HG02763 (cell line): ENCODE data around the gene NTN3.

Experiments
- ATAC-seq: cut with Tn5 transposase; IDR thresholded peaks from one replicate; pipeline ENCODE4 v1.9.1; 2021; ENCODE audit warnings: mild to moderate bottlenecking, moderate library complexity; ENCODE audit not compliant: unreplicated experiment

Gene NTN3

DNA sequence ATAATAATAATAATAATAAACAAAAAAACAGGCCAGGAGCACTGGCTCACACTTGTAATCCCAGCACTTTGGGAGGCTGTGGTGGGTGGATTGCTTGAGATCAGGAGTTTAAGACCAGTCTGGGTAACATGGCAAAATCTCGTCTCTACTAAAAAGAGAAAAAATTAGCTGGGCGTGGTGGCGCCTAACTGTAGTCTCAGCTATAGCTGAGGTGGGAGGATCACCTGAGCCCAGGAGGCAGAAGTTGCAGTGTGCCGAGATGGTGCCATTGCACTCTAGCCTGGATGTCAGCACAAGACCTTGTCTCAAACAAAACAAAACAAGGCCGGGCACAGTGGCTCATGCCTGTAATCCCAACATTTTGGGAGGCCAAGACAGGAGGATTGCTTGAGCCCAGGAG, 23.9 kb downstream of the NTN3 start:
- ATAC-seq: no peak

DNA sequence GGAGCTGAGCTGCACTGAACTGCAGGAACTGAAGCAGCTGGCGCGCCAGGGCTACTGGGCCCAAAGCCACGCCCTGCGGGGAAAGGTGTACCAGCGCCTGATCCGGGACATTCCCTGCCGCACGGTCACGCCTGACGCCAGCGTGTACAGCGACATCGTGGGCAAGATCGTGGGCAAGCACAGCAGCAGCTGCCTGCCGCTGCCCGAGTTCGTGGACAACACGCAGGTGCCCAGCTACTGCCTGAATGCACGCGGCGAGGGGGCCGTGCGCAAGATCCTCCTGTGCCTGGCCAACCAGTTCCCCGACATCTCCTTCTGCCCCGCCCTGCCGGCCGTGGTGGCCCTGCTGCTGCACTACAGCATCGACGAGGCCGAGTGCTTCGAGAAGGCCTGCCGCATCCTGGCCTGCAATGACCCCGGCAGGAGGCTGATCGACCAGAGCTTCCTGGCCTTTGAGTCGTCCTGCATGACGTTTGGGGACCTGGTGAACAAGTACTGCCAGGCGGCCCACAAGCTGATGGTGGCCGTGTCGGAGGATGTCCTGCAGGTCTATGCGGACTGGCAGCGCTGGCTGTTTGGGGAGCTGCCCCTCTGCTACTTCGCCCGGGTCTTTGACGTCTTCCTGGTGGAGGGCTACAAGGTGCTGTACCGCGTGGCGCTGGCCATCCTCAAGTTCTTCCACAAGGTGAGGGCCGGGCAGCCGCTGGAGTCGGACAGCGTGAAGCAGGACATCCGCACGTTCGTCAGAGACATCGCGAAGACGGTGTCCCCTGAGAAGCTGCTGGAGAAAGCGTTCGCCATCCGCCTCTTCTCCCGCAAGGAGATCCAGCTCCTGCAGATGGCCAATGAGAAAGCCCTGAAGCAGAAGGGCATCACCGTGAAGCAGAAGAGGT, 25.4 kb downstream of the NTN3 start:
- ATAC-seq: no peak

DNA sequence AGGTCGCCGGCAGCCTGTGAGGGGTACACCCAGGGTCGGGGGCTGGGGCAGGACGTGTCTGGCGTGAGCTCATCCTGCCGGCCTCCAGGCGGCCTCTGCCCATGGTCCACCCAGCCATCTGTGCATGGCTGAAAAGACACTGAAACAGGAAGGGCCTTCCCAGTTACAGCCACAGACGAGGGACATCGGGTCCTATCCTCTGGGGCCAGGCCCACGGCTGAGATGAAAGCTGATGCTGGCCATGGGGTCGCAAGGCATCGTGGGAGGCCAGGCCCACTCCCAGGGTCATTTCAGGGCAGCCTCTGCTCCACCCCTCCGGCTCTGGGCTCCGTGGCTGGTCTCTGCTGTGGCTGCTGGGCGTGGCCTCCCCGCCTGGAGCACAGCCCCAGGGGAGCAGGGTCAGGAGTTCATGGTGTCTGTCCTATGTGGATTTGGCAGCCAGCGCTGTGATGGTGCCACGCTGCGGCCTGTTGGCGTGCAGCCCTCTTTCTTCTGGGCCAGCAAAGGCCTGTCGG, 26.1 kb downstream of the NTN3 start:
- no peak for ATAC-seq

DNA sequence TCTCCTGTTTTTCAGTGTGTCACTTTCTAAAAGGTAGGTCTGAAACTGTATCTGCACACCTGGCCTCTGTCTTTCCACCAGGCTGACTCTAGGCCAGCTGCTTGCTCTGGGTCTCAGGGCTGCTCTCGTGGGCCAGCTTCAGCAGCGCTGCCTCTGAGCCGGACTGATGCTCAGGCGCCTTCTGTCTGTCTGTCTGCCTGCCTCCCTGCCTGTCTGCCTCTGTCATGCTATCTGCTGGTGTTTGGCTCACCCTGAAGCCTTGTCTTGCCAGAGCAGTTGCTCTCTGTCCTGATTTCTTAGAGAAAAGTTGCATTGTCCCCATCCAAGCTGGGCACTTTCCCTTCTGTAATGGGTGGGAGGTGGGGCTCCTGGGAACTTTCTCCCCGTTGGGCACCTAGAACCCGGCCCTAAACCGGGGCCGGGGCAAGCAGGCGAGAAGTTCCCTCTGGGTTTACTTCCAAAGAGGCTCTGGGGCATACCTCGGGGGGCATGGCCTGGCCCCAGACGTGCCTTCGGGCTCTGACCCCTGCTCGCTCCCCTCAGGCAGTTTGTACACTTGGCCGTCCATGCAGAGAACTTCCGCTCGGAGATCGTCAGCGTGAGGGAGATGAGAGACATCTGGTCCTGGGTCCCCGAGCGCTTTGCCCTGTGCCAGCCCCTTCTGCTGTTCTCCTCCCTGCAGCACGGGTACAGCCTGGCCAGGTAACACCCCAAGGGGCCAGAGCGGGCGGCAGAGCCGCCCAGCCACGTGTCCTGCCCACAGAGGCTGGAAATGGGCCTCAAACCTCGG, 26.8 kb downstream of the NTN3 start:
- ATAC-seq: no peak

DNA sequence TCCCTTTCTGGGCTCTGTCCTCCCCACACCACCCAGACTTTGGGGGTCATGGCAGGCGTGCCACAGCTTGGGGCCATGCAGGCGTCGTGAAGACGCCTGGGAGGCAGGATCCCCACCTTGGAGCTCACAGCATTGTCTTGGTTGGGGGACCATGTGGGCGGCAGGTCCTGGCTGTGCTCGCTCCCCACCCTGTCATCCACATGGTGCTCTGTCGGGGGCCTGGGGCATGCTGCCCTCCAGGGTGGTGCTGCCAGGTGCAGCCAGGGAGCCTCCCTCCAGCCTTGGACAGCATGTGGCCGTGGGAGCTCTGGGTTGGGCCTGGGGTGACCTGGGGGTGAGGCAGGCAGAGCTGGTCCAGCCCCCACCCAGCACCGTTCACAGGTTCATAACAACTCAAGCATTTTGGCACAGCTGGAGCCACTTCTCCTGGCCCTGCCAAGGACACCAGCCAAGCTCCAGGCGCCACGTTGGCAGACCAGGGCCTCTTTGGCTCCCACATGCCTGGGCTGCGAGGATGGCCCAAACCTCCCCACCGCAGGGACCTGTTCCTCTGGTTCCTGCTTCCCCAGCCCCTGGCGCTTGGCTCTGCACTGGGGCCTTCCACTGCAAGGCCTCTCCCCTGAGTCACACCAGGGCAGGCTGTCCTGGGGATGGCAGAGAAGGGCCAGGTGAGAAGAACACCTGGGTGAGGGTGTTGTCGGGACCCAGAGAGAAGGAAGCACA, 27.6 kb downstream of the NTN3 start:
- ATAC-seq: no peak

DNA sequence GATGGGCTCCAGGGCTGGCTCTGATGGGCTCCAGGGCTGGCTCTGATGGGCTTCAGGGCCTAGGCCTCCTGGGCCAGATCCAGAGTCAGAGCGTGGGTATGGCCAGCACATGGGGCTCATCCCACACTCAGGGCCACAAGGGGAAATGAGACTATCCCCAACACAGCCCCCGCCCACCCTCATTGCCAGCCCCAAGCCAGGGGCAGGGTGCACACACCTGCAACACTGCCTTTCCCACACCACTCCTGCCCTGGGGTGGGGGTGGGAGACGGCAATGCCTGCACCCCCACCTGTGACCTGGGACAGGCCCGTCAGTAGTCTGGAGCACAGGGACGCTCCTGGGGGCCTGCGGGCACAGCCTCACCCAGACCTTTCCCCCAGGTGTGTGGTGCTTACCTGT, 28.4 kb downstream of the NTN3 start:
- no peak for ATAC-seq

DNA sequence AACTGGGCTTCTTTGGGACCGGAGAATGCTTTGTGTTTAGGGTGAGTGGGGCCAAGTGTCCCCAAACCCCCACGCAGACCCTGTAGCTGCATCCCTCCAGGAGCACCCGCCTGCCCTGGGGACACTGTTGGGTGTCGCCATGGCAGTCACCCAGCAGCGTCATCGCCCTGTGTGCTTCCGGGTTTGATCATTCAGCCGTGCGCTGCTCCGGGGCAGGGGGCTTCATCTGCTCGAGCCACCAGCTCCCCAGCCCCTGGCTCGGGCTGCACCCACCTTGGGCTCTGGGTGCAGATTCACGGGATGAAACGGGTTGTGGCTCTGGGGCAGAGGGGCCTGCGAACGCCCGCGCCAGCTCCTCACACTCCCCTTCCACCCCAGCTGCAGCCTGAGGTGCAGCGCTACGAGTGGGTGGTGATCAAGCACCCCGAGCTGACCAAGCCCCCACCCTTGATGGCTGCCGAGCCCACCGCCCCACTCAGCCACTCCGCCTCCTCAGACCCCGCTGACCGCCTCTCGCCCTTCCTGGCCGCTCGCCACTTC, 28.9 kb downstream of the NTN3 start:
- ATAC-seq: no peak

DNA sequence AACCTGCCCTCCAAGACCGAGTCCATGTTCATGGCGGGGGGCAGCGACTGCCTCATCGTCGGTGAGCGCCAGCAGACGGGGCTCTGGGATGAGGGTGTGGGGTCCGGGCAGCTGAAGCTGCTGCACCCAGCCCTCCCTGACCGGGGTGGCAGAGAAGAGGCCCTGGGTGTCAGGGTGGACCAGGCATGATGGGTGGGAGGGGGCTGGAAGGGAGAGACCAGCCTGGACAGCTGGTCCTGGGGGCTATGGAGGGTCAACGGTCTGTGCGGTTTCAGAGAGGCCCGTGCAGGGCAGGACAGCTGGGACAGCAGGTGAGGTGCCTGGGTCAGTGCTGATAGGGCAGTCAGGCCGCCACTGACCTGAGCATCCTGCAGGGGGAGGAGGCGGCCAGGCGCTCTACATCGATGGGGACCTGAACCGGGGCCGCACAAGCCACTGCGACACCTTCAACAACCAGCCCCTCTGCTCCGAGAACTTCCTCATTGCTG, 29.4 kb downstream of the NTN3 start:
- no peak for ATAC-seq

DNA sequence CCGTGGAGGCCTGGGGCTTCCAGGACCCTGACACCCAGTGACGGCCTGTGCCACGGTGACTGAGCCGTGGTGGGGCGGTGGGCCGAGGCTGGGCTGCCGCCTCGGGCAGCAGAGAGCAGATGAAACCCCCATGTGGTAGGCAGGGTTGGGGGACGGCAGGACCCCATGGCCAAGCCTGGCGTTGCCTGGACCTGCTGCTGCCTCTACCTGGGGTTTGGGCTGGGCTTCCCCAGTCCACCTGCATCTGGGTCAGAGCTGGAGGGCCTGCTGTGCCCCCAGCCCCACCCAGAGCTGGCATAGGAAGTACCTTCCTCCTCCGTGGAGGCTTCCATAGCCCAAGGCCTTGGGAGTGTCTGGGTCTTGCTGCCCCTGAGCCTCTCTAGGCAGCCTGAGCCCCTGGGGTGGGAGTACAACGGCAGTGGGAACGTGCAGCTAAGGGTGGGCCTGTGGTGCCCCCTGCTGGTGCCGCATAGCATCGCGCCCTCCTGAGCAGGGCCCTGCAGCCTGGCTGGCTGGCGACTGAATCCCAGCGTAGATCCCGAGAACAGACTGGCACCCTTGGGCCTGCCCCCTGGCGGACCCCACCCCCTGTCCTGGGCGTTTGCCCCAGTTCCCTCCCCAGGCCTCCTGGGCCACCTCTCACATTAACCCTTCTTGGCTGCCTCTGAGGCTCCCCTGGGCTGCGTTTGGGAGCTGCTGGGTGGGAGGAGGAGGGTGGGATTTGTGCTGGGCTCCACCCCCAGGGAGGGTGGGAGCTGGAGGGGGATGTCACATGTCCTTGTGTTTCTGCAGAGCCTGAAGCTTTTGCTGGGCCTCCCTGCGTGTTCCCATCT, 30.0 kb downstream of the NTN3 start:
- peak; percentile 63 for ATAC-seq

DNA sequence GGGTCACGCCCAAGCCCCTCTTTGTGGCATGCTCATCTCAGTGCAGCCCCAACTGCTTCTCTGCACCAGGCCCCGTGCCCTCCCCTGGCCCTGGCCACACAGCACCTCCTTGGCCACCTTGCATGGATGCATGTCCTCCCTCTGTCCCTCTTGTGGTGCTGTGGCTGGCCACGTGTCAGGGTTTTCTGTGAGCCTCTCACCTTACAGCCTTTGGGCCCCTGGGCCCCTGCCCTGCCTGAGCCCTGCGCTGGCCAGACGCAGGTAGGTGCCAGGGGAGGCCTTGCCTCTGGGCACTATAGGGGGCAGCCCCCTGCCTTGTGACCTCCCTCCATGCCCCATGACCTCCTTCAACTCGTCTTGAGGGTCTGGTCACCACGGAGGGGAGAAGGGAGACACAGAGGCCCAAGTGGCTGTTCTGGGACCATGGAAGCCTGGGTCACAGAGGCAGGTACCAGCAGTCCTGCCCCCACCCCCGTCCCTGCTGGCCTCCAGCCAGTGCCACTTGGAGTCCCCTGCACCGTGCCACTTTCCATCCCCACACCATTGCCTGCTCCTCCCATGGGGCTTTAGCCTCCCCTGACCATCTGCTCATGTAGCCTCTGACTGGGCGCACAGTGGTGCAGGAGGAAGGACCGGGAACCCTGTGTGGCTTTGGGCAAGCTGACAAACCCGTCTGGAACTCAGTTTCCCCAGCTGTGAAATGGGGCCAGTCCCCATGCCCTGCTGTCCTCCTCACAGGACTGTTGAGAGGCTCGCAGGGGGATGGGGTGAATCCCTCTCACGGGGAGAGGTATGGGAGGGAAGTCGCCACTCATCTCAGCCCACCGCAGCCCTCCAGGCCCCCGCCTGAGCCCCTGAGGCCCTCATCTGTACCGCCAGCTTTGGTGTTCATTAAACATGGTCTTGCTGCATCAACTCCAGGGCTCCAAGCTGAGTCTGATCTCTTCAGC, 31.1 kb downstream of the NTN3 start:
- no peak for ATAC-seq

DNA sequence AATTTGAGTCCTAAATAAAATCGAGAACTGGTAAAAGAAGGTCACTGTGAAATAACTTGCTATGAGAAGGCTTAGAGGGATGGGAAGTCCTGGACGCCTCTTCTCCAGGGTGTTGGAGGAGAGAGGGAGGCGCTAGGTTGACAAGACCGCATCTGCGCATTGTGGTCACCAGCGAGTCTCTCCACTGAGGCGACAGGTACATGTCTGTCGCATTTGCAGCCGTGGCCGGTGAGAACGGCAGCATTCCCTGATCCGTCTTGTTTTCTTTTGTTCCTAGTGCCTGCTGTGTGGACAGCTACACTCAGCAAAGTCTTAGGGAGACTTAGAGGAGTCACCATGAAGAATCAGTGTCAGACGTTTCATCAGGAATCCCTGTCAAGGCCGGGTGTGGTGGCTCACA, 34.6 kb downstream of the NTN3 start:
- ATAC-seq: no peak

DNA sequence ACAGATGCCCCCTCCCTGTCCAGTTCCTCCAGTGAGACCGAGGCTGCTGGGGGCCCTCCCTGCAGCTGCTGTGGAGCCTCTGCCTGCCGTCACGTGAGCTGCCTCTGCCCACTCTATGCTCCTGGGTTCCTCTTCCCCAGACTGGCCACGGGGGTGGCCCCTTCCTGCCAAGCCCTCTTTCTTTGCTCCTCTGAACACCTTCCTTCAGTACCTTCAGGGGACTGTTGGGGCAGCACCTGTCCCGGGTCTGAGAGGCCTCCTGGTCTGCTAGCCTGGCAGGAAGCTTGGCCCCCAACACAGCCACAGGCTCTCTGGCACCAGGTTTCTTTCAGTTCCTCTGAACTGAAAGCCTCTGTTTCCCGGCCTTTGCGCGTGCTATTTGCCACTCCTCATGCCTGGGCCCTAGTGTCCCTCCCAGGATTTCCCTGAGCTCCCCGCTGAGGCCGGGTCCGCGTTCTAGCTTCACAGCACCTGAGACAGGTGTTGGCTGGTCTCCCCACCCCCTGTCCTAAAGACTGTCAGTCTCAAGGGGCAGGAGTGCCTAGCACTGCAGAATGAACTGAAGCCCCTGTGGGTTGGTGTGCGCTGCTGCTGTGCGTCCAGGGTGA, 36.1 kb downstream of the NTN3 start:
- ATAC-seq: no peak

DNA sequence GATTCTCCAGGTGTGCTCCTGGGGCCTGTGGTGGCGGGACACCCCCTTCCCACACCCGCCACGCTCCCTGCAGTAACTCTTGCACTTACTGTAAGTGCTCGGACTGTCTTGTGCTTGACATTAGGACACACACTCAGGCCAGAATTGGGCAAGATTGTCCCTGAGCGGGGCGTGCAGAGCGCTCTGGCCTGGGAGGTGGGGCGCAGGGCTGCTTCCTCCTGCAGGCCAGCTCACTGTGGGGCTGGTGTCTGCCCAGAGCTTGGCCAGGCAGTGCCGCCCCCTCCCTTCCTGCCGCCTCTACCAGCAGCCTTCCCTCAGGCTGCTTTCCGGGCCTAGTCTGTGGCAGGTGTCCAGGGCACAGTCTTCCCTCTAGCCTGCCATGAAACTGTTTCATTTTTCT, 36.6 kb downstream of the NTN3 start:
- ATAC-seq: no peak

DNA sequence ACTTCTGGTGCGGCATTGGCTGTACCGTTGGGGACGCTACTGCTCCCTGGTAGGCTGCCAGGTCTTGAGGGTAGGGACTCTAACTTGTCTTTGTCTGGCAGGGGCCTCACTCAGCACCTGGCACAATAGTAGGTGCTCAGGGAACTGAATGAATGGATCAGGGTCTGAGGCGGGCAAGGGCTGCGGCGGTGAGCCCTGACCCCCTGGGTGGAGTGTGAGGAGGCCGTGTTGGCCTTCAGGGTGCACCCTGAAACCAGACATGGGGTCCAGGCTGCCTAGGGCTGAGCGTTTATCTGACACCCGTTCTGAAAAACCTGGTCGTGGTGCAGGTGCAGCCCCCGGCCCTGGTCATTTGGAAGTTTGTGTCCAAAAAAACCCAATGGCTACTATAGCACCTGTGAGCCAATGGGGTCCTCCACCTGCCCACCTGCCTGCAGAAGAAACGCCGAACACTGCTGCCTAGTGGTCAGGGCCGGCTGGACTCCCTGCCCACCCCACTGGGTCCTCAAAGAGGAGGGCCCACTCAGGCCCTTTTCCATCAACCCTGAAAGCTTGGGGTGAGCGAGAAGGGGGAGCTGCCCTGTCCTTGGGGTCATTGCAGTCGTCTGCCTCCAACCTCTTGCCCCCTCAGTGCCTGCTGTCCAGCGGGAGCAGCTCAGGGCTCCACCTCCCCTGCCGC, 37.8 kb downstream of the NTN3 start:
- no peak for ATAC-seq

DNA sequence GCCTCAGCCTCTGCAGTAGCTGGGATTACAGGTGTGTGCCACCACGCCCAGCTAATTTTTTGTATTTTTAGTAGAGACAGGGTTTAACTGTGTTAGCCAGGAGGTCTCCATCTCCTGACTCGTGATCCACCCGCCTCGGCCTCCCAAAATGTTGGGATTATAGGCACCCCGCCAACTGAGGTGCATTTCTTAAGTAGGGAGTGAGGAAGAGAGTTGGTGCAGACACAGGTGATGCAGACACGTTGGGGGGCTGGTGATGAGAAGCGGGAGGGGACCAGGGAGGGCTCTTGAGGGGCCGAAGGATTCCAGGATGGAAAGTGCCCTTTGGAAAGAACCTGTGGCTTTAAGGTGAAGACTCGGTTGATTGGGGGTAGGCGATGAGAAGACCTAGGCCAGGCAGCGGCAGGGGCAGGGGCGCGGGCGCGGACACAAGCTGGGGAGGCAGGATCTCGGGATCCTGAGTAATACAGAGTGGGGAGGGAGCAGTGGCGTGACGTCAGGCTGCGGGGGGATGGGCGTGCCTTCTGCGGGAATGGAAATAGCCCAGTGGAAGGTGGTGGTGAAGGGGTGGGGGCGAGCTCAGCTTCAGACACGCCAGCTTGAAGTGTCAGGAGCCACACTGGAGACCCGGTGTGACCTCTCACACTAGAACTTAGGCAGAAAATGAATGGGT, 40.2 kb downstream of the NTN3 start:
- no peak for ATAC-seq

DNA sequence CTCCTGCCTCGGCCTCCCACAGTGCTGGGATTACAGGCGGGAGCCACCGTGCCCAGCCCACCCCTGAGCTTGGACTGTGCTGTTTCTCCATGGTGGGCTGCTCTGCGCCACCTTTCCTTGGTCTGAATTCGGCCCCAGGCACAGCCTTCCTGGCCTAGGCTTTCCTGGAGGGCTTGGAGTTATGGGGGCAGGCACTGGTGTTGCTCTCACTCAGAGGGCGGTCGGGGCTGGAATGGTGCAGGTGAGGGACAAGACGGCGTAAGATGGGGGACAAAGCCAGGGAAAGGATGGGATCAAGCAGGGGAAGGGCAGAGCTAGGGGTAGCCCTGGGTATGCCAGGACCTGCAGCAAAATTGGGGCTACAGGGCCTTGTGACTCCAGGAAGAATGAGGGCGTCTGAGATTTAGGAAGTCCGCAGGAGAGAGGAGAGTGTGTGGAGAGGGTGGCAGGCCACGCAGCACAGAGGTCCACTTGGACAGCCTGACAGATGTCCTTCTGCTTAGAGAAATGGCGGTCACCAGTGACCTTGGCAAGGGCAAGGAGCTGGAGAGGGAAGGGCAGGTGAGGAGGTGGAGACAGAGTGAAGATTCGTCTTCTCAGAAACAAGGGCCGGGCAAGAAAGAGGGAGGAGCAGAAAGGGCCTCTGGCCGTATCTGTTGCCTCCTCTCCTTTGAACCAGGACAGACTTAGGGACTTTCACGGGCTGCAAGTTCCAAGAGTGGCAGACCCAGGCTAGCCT, 41.1 kb downstream of the NTN3 start:
- no peak for ATAC-seq
